ENCODE results near the gene NPDC1. TPM values are rescaled to one million over a fixed set of nuclear protein-coding genes. Genes with fewer than 3 reads are reported as not detected.
A peak's percentile ranks its signal among the peaks of the same experiment; 100 is the strongest.

NPDC1 gene
- total and polyA plus RNA-seq, 2 donors (not counting 1 experiment from before 2014, with no cell fraction given), result 0.17 to 0.19 TPM

DNA sequence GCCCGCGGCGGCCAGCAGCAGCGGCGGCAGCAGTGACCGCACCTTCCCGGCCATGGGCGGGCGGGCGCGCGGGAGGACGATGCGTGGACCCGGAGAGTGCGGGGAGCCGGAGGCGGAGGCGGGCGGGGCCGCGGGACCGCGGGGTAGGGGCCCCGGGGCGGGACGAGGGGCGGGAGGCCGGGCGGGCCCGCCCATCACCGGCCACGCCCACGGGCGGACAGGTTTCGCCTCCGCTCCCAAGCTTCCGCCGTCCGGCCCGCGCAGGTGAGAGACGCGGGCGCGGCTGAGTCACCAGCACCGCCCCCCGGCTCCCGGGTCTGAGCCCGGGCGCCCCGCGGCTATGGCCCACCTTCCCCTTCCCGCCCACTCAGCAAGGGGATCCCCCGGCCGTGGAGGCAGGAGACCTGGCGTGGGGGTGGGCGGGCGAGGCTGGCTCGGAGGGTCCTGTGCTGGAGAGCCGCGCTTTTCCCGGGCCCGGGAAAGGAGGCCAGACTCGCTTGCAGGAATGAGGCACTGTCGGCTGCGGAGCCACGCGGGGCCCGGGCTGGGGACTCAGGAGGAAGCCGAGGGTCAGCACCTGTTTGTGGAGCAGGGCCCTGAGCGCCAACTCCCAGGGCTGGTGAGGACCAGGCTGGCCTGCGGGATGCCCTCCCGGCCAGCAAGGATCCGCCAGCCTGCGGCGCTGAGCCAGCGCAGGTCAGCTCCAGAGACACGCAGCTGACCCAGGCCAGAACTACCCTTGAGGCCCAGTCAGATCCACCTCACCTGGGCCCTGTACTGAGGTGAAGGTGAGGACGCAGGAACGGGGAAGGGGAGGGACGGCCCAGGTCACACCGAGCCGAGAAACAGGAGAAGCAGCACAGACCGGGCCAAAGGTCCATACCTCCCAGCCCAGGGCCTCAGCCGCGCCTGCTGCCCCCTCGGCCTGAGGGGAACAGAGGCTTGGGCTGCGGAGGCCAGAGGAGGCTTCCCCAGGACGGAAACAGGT lies 8.3 kb upstream of the NPDC1 start, which contains the start of gene ENTPD2:
Gene ENTPD2, minus strand, starts transcription at position 118 of the 988 bp plus-strand sequence. Its CDS starts 64 bp downstream, at position 54.
- H3K27me3 ChIP-seq (replicated peaks in 1 of 4; ENCODE audit: control extremely low read depth in 1 of 4, control insufficient read depth in 3 of 4, insufficient read depth in 4 of 4, low read length in 3 of 4), result peaks cover 0 to 51% (median 29%) of the 10 kb centered on the region in 4 experiments
- POLR2A ChIA-PET, result no interaction called here
- H3K4me1 ChIP-seq (ENCODE audit: control insufficient read depth in 2 of 2, insufficient read depth in 2 of 2, low read length in 2 of 2), result peaks cover 14 to 15% of the 10 kb centered on the region in 2 donors
- peak within 1 kb of the TSS; percentile 58 for H2AFZ ChIP-seq (ENCODE audit: insufficient read depth, low read depth, low read length, poor library complexity, severe bottlenecking)
- TF ChIP-seq, protein P1, sequence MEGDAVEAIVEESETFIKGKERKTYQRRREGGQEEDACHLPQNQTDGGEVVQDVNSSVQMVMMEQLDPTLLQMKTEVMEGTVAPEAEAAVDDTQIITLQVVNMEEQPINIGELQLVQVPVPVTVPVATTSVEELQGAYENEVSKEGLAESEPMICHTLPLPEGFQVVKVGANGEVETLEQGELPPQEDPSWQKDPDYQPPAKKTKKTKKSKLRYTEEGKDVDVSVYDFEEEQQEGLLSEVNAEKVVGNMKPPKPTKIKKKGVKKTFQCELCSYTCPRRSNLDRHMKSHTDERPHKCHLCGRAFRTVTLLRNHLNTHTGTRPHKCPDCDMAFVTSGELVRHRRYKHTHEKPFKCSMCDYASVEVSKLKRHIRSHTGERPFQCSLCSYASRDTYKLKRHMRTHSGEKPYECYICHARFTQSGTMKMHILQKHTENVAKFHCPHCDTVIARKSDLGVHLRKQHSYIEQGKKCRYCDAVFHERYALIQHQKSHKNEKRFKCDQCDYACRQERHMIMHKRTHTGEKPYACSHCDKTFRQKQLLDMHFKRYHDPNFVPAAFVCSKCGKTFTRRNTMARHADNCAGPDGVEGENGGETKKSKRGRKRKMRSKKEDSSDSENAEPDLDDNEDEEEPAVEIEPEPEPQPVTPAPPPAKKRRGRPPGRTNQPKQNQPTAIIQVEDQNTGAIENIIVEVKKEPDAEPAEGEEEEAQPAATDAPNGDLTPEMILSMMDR (IDR thresholded peaks at IDR 0.05), result no peak
- TF ChIP-seq EZH2 (IDR thresholded peaks at IDR 0.05; ENCODE audit: borderline replicate concordance, insufficient read depth, low read depth, low read length, poor library complexity, severe bottlenecking), result no peak
- DNase-seq, result peak; percentile 57
- peak within 1 kb of the TSS; percentile 42 for H3K9ac ChIP-seq (ENCODE audit: low read length)
- H3K4me3 Mint-ChIP-seq, result peak within 1 kb of the TSS; percentile 13
- H3K27me3 Mint-ChIP-seq, result peaks cover 13% of the 10 kb centered on the region
- peaks cover 0 to 17% (median 0%) of the 10 kb centered on the region in 3 donors for H3K9me3 ChIP-seq (ENCODE audit: control extremely low read depth in 1 of 3, control insufficient read depth in 2 of 3, insufficient read depth in 1 of 3, low read length in 2 of 3)
- CTCF ChIA-PET, result interaction anchor here (1.1 kb wide), 1 partner anchor 19 kb away, joined by 3 read pairs; no protein-coding TSS in a partner anchor
- peaks cover 4% of the 10 kb centered on the region for H3K4me1 Mint-ChIP-seq
- WGBS (ENCODE audit: insufficient coverage), result 23% methylated on average over 77 of the region's 90 CpGs
- H3K9me3 Mint-ChIP-seq (ENCODE audit: insufficient read depth), result no peaks in the 10 kb centered on the region
- H3K36me3 ChIP-seq (replicated peaks in 1 of 2; ENCODE audit: control extremely low read depth in 1 of 2, control insufficient read depth in 1 of 2, extremely low read depth in 1 of 2, insufficient read depth in 2 of 2, low read length in 1 of 2), result no peaks in the 10 kb centered on the region
- intact Hi-C loops (cut with micrococcal nuclease), result no loop called here
- no peak within 1 kb of the TSS for H3K27ac ChIP-seq (ENCODE audit: low read length in 2 of 2)
- H3K4me3 ChIP-seq (ENCODE audit: control extremely low read depth in 1 of 5, extremely low read depth in 1 of 5, insufficient read depth in 1 of 5, low read depth in 2 of 5, low read length in 4 of 5), result peak within 1 kb of the TSS in 3 of 5 experiments; percentile 30 to 44 (median 41)
- H3K4me2 ChIP-seq (replicated peaks; ENCODE audit: low read depth, low read length, poor library complexity, severe bottlenecking), result peak within 1 kb of the TSS; percentile 94
- peak; percentile 78 for ATAC-seq (ENCODE audit: low read depth)
- no peaks in the 10 kb centered on the region for H3K79me2 ChIP-seq (ENCODE audit: control insufficient read depth, insufficient read depth, low read length)
- H4K20me1 ChIP-seq (ENCODE audit: control insufficient read depth, insufficient read depth, low read length, poor library complexity, severe bottlenecking), result no peaks in the 10 kb centered on the region
- no peak within 1 kb of the TSS for H3K27ac Mint-ChIP-seq

All from B cell (primary cell).